ENCODE measurements around the gene HHIP.

Gene HHIP, protein sequence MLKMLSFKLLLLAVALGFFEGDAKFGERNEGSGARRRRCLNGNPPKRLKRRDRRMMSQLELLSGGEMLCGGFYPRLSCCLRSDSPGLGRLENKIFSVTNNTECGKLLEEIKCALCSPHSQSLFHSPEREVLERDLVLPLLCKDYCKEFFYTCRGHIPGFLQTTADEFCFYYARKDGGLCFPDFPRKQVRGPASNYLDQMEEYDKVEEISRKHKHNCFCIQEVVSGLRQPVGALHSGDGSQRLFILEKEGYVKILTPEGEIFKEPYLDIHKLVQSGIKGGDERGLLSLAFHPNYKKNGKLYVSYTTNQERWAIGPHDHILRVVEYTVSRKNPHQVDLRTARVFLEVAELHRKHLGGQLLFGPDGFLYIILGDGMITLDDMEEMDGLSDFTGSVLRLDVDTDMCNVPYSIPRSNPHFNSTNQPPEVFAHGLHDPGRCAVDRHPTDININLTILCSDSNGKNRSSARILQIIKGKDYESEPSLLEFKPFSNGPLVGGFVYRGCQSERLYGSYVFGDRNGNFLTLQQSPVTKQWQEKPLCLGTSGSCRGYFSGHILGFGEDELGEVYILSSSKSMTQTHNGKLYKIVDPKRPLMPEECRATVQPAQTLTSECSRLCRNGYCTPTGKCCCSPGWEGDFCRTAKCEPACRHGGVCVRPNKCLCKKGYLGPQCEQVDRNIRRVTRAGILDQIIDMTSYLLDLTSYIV

DNA sequence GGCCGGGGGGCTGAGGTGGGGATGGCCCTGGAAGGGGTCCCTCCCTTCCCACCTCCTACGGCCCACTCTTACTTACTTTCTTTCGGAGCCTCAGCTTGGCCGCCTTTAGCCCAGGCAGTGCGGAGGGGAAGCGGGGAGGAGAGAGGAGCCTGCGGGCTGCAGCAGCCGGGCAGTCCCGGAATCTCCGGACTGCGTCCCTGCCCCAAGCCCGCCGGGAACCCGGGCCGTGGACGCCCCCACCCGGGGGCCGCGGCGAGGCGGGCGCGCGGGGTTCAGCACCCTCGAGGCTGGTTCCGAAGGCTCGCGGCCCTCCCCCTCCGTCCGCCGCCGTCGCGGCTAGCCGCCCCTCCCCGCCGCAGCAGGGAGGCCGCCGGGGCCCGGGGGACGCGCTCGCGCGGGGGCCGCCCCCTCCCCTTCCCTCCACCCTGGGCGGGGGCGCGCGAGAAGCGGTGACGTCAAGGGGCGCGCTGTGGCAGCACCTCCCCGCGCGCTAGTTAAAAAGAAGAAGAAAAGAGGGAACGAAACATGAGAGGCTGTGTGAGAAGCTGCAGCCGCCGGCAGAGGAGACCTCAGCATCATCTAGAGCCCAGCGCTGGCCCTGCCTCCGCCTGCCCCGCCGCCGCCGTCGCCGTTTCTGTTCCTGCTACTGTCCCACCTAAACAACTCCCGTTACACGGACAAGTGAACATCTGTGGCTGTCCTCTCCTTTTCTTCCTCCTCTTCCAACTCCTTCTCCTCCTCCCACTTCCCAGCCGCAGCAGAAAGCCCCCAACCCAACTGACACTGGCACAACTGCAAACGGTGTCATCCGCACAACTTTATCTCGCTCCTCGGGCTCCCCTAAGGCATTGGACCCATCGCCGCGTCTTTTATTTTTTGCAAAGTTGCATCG is at the start of gene HHIP:
Gene HHIP, plus strand, starts transcription at position 526 of the 892 bp plus-strand sequence. CDS start 520 bp downstream, outside the sequence.
- DNase-seq = peak; percentile 67

DNA sequence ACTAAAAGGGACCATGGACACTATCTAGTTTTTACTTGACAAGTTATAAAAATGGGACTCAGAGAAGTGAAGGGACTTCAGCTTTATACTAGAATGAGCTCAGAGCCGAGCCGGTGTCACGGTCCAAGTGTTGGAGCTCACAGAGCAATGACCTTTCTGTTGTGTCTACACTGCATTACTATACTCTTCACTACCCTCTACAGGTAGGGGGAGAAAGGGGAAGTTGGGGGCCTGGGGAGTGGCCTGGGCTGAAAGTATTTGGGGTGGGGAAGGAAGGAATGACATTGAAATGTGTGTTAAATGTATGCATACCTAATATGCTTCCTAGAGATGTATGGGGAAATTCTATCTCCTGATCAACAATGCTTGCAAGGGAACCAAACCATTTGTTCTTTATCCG is 48.8 kb upstream of the HHIP start:
- DNase-seq = no peak

DNA sequence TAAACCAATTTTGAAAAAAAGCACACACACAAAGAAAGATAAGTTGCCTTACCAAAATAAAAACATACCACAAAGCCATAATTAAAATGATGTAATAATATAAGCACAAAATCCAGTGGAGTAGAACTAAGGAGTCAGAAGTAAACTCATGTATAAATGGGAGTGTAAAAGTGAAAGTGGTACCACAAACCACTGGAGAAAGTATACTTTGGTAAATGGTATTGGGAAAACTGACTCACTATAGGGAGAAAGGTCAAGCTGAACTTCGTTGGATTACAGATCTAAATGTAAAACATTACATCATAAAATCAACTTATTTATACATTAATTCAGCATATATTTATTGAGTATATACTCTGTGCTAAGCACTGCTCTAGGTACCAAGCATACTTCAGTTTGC is 46.3 kb upstream of the HHIP start:
- DNase-seq = no peak

DNA sequence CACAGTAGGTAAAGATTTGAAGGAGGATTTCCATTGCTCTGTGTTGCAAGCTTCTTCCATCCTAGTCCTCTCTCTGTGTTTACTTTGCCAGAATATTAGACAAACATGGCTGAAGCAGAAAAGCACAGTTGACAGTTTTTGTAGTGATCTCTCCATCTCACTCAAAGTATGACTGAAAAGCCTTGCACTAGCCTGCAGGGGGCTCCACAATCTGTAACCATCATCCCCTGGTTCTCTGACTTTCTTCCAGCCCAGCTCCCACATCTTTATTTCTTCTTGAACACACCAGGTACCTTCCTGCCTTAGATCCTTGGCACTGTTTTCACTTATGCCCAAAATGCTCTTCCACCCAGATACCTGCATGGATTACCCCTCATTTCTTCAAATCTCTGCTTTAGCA is 34.1 kb upstream of the HHIP start:
- peak; percentile 53 for DNase-seq

DNA sequence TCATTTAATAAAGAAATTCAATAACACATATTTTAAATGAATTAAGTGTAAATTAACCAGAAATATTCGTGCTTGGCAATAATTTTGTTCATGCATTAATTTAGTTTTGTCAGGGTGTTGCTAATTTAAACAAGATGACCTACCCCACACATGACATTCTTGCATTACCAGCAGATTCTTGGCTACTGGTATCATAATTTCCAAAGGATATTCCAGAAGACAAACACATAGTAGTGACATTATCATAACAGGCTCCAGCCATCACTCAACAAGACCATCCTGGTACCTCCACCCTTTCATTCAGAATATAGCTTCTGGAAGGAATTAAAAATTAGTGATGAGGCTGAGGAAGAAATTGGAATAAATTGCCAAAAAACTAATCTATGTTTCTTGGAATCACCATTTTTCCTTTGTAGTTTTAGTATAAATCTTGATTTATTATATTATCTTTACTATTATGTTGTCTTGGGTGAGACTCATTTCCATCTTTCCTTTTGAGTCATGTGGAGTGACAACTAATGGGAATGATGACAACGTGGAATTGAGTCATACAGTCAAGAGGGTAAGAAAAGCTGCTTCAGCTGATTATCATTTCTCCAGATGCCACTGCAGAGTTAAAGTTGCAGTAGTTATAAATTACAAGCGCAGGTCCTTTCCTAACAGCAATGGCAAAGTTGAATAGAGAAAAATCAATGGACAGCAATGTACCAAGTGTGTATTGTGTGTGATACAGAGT is 30.9 kb upstream of the HHIP start:
- DNase-seq = no peak

DNA sequence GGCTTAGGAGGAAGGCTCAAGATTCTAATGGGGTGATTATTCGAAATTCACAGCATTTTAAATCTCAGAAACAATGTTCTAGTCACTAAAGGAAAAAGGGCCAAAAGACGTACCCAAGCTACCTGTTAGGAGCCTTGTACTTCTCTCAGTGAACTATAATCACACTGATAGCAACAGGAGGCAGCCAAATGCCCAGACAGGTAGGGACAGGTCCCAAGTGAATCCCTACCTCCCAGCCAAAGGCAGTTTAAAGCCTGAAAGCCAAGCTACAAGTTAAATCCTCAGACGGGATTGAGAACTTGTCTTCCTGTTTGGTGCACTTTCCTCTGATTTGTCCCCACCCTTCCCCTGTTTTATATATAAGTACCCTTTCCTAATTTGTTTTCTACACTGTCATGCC is 24.3 kb upstream of the HHIP start:
- no peak for DNase-seq

DNA sequence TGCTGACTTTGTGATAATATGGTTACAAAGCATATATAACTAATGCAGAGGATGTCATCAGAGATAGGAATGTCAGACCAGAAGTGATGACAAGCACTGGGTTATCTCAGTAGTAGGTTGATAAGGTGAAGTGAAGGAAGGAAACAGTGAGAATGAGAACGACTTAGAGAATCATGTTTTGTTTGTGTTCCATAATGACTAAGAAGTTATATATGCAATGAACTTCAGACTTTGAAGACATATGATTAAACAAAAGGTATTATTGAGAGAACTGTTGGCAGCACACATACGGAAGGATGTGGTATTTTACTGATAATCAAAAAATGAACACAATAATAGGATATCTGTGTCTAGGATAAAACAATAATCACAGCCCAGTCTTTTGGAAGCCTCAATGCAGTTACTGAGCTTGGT is 18.3 kb upstream of the HHIP start:
- no peak for DNase-seq

DNA sequence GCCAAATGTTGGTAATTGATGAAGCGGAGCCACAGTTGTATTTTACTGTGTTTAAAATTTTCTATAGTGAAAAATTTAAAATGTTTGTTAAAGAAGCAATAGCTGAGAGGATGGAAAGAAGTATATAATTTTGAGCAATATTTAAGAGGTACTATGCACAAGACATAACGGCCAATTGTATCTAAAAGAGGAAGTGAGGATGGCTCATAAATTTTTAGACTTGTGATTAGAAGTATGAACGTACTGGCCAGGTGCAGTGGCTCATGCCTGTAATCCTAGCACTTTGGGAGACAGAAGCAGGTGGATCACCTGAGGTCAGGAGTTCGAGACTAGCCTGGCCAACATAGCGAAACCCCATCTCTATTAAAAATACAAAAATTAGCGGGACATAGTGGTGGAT is 12.7 kb upstream of the HHIP start:
- no peak for DNase-seq

DNA sequence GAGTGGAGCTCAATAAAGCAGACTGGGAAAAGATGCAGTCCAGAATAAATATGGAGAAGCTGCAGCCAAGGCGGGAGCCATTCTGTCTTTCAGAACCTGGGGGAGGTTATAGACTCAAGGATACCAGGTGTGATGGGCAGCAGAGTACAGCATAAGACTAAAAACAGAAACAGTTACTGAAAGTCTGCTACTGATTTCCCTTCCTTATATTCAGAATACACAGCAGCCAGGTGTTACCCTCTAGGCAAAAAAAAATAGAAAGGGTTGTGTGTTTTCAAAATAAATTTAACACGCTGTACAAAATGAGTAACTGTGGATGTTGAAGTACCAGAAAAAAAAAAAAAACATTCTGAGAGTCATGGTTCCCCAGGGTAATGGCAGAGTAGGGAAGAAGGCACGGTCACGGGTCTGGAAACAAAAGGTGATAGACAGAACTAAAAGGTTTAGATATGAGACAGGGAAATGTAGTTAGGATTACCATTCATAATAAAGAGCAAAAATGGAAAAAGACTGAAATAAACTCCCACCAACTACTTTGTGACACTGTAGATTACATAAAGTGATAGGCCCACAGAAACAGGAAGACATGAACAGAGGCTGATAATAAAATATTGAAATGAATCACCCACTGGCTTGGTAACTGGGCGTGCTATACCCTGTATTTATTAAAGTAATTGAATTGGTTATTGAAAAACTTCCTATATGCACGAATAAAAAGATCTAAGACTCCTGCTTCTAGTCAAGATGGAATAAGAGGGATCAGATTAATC is 10.8 kb upstream of the HHIP start:
- no peak for DNase-seq

DNA sequence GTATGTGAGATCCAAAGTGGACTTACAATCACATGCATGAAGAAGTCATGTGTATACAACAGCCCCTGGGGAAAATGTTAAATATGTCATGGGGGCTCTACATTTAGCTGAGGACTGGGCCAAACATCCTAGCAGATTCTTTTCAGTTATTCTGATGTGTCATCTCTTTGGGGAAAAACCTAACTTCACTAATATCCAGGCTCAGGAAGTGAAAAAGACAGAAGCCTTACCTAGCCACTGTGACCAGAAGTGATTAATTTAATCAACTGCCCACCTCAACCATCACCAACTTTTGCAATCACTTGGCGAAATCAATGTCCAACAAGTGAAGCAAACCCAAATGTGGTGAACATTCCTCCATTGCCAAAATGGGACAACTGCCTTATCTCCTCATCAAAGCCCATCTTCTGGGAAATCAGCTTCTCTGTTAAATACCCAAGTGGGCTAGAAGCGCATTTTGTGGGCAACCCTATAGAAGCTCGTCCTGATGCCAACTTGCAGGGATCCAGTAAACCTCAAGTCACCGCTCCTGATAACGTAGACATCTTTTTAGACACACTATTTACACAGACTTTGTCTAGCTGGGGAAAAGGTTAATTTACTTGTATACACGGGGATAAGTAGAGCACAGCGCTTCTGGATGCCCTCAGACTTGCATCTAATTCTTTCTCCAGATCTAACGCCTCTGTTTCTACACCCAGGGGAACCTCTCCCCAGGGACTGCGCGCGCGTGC is 1.4 kb upstream of the HHIP start:
- no peak for DNase-seq

DNA sequence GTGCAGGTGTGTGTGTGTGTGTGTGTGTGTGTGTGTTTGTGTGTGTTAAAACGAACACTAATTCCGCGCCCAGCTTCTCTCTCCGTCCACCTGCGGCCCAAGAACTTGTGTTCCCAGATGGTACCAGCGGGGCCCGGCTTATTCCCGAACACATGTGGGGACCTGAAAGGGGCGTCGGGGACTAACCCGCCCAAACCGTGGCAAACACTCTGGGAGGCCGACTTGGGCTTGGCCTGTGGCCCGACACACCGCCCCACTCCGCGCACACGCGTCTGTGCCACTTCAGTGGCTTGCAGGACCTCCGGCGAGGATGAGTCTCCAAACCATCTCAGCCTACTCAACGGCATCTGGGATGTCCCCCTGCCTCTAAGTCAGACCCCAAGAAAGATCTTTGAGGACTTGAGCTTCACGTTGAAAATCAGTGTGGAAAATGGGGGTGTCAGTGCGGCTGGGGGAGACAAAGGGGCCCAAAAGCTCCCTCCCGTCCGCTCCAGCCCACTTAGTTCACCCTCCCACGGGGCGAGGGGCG is 790 bp upstream of the HHIP start:
- DNase-seq = peak; percentile 21

DNA sequence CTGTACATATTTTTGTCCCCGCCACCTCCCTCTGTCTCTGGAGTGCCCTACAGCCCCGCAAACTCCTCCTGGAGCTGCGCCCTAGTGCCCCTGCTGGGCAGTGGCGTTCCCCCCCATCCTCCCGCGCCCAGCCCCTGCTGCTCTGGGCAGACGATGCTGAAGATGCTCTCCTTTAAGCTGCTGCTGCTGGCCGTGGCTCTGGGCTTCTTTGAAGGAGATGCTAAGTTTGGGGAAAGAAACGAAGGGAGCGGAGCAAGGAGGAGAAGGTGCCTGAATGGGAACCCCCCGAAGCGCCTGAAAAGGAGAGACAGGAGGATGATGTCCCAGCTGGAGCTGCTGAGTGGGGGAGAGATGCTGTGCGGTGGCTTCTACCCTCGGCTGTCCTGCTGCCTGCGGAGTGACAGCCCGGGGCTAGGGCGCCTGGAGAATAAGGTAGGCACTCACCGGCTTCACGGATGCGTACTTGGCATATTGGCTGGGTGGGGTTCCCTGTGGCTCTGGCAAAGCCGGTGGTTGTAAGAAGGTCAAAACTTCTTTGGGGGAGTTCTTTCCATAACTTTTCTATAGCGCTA is 653 bp downstream of the HHIP start:
- peak; percentile 47 for DNase-seq

DNA sequence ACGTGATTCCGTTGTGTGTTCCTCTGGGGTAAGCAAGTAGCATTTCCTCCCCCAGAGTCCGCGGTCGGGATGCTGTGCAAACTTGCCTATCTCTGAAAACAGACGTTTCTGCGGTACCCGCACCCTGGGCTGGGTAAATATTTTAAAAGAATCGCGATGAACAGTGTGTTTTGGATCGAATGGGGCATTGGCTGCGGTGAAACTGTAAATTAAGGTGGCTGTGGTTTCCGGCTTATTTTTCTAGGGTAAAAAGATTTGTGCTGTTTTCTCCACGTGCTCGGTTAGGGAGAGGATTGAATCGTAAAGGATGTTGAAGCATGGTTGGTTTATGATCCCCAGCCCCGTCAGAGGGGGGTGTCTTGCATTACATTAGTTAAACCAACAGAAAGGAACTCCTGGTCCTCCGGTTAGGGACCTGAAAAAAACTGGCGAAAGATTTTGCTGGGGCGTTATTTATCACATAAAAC is 1.2 kb downstream of the HHIP start:
- DNase-seq = peak; percentile 21

DNA sequence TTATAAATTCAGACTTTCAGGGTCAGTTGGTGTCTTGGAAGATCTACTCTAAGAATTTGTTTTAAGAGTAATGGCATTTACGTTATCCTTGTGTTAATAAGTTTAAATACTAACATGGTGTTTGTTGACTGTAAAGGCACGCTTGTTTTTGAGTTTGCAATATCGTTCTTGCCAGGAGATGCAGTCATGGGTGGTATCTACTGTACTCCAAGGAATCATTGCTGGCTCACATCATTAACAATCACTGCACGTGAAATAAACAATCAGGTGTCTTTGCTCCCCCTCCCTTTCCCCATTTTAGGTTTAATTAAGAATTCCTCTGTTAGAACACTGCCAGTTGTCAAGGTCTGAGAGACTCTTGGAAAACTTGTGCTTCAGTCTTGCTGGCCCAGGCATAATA is 1.6 kb downstream of the HHIP start:
- no peak for DNase-seq

DNA sequence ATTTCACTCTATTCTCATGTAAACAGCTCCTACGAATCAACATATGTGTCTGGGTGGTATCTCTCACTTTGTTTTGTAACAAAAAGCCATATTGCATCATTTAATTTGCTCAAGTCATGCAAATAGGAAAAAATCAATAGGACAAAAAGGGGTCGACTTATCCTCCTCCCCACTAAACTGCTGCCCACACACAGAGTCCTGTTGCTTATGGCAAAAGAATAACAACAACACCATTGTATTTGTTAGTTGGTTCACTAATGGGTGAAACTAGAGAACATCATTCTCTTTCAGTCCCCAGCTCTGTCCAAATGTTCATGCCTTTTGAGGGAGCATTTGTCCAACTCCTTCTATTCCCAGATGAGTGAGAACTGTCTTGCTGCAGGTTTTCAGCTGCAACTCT is 2.1 kb downstream of the HHIP start:
- DNase-seq = peak; percentile 6

DNA sequence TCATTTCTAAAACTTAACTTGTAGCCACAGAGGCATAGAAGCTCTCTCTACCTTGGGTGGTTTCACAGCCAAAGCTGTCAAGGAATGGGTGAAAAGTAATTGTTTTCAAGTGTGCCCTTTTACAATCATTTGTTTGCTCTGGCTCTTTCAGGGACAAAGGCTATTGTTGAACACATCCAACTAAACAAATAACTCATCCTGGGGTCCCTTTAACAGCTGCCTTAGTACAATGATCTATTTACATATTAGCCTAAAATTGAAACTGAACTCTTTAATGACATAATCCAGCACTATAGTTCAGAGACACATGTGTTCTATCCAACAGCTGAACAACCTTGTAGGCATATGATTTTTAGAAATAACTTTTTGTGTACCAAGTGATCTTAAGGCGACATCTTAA is 3.7 kb downstream of the HHIP start:
- peak; percentile 90 for DNase-seq

DNA sequence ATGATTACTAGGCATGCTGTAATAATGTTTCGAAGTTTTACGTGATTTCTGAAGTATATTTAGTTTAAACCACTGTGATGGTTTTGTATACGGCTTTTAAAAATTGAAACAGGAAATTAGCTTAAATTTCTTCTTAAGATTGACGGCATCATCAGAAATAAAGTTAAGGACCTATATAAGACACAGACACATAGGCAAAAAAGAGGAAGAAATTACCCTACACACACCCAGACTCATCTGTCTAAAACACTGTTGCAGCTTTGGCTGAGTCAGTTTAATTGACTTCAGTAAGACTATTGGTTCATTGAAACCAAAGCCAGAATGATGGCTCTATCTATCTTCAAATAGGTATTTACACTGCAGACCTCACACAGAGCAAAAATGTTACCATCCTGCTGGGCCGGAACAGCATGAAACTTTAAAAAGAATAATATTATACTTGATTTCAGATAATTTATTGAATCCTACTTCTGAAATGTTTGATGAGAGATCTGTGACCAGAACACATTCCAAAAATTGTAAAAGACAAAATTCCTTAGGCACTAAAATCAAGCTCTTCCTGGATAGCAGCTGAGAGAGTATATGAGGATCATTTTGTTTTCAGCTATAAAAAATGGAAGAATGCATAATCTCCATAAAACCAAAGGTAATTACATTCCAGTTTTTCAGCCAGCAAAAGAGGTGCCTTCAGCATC is 4.5 kb downstream of the HHIP start:
- peak; percentile 16 for DNase-seq

DNA sequence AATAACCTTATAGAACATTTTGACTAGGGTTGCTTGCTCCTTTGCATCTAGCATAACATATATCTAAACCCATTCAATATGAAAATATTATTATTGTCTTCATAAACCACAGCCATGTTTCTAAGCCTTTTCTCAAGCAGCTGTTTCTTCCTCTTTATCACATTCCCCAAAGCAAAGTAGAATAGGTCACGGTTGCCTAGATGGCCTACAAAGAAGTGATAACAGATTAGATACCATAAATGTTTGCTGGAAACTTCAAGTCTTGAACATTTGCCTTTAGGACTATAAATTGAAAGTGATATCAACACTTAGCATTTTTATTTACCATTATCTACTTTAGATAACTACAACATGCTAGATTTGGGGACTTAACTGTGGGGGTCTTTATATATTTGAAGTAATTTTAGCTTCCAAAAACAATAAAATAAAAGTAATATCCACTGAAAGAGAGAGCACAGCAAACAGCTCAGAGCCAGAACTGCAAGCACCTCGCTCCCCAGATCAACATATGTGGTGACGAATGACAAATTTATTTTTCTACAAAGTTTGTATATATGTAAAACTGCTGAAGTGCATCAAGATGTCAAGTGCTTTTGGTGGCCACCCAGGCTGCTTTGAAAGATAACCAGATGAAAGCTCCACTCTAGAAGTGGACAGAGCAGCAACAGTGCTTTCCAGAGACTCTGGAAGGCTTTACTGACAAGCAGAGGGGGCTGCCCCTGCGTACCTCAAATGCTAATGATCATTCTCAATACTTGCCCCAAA is 8.0 kb downstream of the HHIP start:
- DNase-seq = no peak

DNA sequence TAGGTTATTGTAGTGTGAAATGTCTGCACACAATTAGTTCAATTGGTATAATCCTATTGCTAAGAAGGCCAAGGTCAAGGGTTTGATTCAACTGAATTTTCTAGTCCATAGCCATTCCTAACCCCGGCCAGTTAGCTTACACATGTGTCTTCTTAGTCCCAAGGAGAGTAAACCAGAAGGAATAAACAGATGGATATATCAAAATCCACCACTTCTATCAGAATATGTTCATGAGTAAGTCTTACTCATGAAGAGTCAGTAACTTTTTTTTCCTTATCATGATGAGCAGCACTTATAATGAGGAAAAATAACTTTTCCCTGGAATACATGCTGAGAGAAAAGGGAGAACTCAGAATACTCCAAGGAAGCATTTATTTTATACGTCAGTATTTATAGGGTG is 9.5 kb downstream of the HHIP start:
- no peak for DNase-seq
